GM21576 (cell line): ENCODE results near the gene EPOP.

Experiments used
- ATAC-seq: cut with Tn5 transposase; IDR thresholded peaks from one replicate; pipeline ENCODE4 v1.9.1; 2021; ENCODE audit warnings: mild to moderate bottlenecking, moderate library complexity; ENCODE audit not compliant: unreplicated experiment

EPOP gene

DNA sequence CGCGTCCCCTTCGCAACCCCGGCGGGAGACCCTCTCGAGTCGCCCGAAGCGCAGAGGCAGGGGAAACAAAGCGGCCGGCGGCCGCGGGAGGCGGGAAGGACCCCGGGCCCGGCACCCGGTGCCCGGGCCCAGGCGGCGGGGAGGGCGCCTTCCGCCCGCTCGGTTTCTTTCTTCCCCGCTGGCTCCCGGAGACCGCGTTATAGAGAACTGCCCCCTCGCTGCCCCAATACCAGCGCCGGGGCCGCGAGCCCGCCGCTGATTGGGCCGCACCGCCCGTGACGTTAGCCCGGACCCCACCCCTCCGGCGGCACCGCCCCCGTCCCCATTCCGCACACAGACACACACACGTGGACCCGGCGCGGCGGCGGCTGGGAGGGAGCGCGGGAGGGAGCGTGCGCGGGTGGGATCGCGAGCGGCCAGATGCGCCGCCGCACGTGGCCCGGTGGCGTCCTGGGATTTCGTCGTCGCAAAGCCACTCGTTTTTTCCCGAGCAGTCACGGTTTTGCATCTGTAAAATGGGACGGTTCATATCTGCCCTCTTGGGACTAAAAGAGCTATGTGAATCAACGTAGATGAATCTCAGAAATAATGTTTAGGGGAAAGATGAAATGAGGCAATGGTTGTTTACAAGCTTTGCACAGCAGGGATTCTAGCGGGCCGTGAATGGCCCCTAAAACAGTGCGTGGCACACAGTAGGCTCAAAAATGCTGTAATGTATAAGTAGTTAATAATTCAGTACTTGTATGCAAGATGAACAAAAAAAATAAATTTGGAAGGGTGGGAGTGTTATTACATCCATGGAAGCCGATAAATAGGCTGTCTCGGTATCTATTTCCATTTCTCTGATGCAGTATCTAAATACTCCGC lies at the start of gene EPOP:
EPOP (minus strand) TSS at position 209 of the 867 bp plus-strand sequence. CDS start 462 bp downstream, outside the sequence.
- peak; percentile 50 for ATAC-seq

DNA sequence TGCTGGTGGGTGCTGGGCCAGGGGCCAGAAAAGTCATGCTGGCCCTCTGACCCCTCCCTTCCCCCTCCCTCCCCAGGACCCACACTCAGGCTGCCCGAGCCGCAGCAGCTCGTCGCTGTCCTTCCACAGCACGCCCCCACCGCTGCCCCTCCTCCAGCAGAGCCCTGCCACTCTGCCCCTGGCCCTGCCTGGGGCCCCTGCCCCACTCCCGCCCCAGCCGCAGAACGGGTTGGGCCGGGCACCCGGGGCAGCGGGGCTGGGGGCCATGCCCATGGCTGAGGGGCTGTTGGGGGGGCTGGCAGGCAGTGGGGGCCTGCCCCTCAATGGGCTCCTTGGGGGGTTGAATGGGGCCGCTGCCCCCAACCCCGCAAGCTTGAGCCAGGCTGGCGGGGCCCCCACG lies 47.0 kb upstream of the EPOP start:
- ATAC-seq = no peak

GRCh38 chr17:38720941-38721340 lies 46.2 kb upstream of the EPOP start:
- no peak for ATAC-seq

DNA sequence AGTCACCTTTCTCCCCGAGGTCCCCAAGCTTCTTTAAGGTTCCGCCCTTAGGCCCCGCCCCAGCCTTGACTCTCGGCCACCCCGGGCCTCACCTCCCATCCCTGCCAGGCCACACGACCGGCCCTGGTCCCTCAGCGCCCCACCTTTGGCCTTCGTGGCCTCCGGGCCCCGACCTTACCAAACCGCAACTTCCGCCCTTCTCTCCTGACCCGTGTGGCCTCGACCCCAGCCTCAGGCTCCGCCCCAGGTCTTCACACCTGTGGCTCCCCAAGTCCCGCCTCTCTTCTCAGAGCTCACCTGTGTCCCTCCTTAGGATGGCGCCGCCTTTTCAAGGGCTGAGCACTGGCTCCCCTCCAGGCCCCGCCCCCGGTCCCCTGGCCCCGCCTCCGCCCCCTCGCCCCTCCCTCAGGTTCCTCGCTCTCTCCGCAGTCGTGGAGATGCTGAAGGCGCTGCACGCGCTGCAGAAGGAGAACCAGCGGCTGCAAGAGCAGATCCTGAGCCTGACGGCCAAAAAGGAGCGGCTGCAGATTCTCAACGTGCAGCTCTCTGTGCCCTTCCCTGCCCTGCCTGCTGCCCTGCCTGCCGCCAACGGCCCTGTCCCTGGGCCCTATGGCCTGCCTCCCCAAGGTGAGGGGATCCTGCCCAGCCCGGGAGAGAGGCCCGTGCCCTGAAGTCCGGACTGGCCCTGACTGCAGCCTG lies 45.3 kb upstream of the EPOP start:
- no peak for ATAC-seq

- ATAC-seq = no peak
Observed at GRCh38 chr17:38719289-38719942, 44.7 kb upstream of the EPOP start.

DNA sequence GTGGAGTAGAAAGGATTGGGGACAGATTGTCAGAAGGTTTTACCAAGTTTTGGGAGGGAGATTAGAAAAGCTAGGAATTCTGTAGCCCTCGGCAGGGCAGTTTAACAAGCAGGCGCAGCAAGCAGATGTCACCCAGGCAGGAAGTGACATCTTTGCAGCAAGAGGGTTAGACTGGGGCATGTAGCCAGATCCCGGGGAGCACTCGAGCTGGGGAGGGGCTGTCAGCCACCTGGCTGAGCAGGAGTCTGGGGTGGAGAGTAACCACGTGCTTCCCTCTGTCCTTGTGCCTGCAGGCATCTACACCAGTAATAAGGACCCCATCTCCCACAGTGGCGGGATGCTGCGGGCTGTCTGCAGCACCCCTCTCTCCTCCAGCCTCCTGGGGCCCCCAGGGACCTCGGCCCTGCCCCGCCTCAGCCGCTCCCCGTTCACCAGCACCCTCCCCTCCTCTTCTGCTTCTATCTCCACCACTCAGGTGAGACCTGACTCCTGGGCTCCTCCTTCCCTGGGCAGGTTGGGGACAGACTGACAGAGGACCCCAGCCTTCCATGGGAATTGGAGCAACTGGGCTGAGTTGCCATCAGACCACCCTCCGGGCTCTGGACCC lies 42.5 kb upstream of the EPOP start:
- no peak for ATAC-seq

GRCh38 chr17:38716368-38717005 lies 41.7 kb upstream of the EPOP start:
- no peak for ATAC-seq

DNA sequence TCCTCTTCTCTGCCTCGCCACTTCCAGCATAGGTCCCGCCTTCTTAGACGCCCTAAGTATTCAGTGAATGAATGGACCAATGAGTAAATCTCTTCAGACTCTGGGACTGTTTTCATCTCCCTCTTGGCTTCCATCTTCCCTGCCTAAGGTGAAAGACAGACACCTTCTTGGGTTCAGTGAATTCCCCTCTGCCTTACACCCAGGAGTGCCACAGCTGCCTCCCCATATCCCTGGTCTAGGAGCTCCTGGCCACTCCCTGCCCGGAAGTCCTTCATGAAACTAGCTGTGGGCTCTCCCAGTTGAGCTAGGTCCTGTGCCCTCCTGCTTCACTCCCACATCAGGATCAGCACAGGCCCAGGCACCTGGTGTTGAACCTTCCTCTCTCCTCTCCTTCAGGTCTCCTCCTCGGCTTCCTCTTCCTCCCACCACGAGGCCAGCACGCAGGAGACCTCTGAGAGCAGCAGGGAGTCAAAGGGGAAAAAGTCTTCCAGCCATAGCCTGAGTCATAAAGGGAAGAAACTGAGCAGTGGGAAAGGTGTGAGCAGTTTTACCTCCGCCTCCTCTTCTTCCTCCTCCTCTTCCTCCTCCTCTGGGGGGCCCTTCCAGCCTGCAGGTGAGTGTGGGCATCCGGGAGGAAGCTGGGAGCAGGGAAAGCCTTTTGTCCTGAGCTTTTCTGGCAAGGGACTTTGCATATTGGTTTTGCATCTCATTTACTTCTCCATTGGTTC lies 40.6 kb upstream of the EPOP start:
- ATAC-seq = no peak

GRCh38 chr17:38713456-38714075 lies 38.8 kb upstream of the EPOP start:
- no peak for ATAC-seq

- ATAC-seq = no peak
Observed at GRCh38 chr17:38712593-38712992, 37.8 kb upstream of the EPOP start.

DNA sequence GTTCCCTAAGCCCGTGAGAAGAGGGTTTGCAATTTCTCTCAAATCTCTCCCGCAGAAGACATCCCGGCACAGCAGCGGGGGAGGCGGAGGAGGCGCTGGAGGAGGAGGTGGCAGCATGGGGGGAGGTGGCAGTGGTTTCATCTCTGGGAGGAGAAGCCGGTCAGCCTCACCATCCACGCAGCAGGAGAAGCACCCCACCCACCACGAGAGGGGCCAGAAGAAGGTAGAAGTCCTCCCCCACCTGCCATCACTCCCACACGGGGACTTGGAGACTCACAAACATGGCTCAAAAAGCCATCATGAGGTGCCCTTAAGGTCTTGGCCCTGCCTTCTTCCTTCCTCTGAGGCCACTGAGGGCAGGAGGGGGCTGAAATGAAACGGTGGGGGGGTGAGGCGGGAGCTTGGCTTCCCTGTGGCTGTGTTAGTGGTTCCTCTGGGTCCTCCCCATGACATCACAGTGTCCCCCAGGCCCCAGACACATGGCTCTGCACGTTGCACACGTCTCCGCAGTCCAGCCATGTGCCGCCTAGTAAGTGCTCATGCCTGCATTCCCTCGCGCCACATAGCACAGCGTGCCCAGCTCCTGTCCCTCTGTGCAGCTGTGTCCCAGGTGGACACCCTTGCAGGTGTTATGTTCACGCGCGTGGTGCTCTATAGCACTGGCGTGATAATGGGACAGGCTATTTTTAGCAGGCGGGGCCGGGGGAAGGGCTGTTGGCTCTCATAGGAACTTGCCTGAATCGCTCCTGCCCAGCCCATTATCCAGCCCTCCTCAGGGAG lies 37.2 kb upstream of the EPOP start:
- ATAC-seq = no peak

DNA sequence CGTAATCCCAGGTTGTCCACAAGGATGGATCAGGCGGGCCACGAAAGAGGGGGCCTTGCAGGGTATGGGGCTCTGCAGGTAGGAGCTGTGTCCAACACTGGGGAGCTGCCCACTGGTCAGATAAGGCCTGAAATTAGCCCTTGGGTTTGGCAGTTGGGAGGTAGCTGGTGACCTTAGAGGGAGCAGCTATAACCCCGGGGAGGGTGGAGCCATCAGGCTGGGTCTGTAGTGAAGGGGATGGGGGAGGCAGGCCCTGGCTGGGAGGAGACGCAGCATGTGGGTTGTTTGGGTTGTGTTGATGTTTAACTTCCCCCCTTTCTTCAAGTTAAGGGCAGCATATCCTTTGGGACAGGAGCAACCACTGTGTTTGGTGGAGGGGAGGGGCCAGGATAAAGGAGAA lies 36.2 kb upstream of the EPOP start:
- ATAC-seq = no peak

GRCh38 chr17:38710604-38710962 lies 35.8 kb upstream of the EPOP start:
- no peak for ATAC-seq

GRCh38 chr17:38709864-38710603 lies 35.3 kb upstream of the EPOP start:
- ATAC-seq = no peak

- ATAC-seq = no peak
Observed at GRCh38 chr17:38709104-38709820, 34.5 kb upstream of the EPOP start.

DNA sequence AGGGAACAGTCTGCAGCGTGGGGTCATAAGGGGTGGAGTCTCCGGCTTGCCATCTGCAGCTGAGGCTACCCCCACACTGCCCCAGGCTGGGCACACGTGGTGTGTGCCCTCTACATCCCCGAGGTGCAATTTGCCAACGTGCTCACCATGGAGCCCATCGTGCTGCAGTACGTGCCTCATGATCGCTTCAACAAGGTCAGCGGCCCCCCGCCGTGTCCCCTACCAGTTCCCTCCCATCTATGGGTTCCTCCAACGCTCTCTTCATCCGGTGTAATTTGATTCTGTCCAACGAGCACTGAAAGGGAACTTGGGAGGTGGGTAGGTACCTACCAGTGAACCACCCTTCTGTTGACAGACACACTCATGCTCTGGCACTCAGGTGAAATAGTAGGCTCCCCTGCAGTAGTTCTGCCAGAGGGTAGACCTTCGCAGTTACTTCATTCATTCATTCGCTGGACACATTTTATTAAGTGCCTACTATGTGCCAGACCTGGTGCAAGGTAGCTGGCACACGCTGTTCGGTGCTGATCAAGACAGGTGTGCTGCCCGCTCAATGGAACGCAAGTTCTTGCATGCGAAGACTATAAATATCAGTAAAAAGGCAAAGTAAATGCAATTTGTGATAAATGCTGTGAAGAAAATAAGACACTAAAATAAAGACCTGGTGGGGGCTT lies 33.1 kb upstream of the EPOP start:
- no peak for ATAC-seq
